ENCODE data around the gene MAGEA10.

- TF ChIP-seq TAF1 (IDR thresholded peaks at IDR 0.05; ENCODE audit: borderline replicate concordance, insufficient read depth, low read length) (no peak), SIN3A (IDR thresholded peaks at IDR 0.05; ENCODE audit: borderline replicate concordance, insufficient read depth, low read length) (no peak), REST (IDR thresholded peaks at IDR 0.05; ENCODE audit: insufficient read depth in 1 of 2, low read depth in 2 of 2, low read length in 2 of 2) (no peak)
Measured at GRCh38 chrX:152165033-152165743, 26.8 kb upstream of the MAGEA10 start.

Data from PFSK-1 (cell line).